ENCODE measurements around the gene HRH4.

The HRH4 gene

DNA sequence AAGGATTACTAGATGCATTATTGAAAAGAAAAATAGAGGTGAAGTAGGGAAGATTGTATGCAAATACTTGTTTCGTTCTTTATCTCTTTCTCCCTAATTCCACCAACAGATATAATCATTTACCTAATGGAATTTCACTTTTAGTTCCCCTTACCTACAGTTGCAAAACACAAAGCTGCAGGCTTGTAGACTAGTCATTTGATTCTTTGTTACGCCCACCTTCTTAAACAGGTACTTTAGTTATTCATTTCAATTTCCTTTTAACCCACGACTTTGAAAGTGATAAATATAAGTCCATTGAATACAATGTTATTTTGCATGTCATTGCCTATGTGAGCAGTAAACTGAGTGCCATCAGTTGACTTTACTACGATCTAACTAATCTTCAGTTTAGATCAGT, 3.9 kb upstream of the HRH4 start:
- no peaks in the 10 kb centered on the region for H3K79me1 ChIP-seq (ENCODE audit: low read length)
- no peak overlapping the region for H4K5ac ChIP-seq (ENCODE audit: low read length)
- H3K79me2 ChIP-seq (ENCODE audit: control insufficient read depth, insufficient read depth, low read length), result no peaks in the 10 kb centered on the region
- H2BK5ac ChIP-seq (ENCODE audit: low read length), result no peak overlapping the region
- H2BK120ac ChIP-seq (ENCODE audit: low read depth, low read length), result no peak overlapping the region
- no peaks in the 10 kb centered on the region for H3K4me1 ChIP-seq (ENCODE audit: control insufficient read depth, low read depth, low read length)
- H3K27me3 ChIP-seq (ENCODE audit: insufficient read depth, low read length, poor library complexity), result no peaks in the 10 kb centered on the region
- no peak overlapping the region for H3K4me2 ChIP-seq (ENCODE audit: low read length)
- no peak overlapping the region for H2BK15ac ChIP-seq (replicated peaks; ENCODE audit: low read depth)
- no peaks in the 10 kb centered on the region for H3K36me3 ChIP-seq (ENCODE audit: control insufficient read depth, insufficient read depth, low read length)
- H3K9ac ChIP-seq (ENCODE audit: low read length), result no peak overlapping the region
- no peak overlapping the region for H3K18ac ChIP-seq (ENCODE audit: low read length)
- no CpG with 5 or more reads among the region's 4 CpGs for WGBS (ENCODE audit: extremely low coverage, insufficient coverage, low lambda C conversion rate)
- no peak overlapping the region for H4K8ac ChIP-seq (ENCODE audit: low read depth, low read length)
- H3K4me3 ChIP-seq (ENCODE audit: low read length), result no peak overlapping the region
- no peak for DNase-seq
- no peak overlapping the region for H3K4ac ChIP-seq (ENCODE audit: low read depth, low read length)
- no peak overlapping the region for H3K27ac ChIP-seq (ENCODE audit: low read depth, low read length)
- H2AK5ac ChIP-seq (ENCODE audit: low read length), result no peak overlapping the region
- no peak overlapping the region for H3K23ac ChIP-seq (ENCODE audit: low read length)
- H3K56ac ChIP-seq (ENCODE audit: low read length), result no peak overlapping the region

DNA sequence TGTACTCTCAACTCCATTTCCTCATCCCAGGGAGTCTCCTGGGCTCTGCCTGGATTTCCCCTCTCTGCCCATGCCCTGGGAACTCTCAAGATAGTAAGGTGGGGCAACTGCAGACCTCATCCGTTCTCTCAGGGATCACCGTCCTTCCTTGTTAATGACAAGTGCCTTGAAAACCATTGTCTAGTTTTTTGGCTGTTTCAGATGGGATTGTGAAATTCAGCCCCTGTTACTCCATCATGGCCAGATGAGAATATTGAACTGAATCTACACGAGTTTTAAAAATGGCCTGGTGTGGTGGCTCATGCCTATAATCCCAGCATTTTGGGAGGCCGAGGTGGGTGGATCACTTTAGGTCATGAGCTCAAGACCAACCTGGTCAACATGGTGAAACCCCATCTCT, 665 bp upstream of the HRH4 start:
- no peak overlapping the region for H3K4ac ChIP-seq (ENCODE audit: low read depth, low read length)
- no CpG with 5 or more reads among the region's 4 CpGs for WGBS (ENCODE audit: extremely low coverage, insufficient coverage, low lambda C conversion rate)

DNA sequence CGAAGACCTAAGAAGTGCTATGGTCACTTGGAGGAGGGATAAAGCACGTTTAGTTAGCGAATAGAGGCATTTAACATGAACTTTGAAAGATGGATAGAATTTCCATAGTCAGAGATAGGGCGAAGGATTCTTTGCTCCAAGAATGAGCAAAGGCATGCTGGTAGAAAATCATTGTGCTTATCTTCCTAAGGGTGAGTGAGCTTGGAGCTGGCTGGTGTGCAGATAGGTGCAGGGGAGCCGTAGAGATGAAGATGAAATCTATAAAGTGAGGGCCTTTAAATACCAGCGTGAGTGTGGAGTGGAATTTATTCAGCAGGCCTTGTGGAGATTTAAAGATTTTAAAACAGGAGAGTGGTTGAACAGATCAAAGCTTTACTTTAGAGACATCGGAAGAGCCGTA, 1.6 kb downstream of the HRH4 start:
- H3K79me1 ChIP-seq (ENCODE audit: low read length), result no peaks in the 10 kb centered on the region
- no peak overlapping the region for H3K27ac ChIP-seq (ENCODE audit: low read depth, low read length)
- no peaks in the 10 kb centered on the region for H3K4me1 ChIP-seq (ENCODE audit: control insufficient read depth, low read depth, low read length)
- no CpG with 5 or more reads among the region's 8 CpGs for WGBS (ENCODE audit: extremely low coverage, insufficient coverage, low lambda C conversion rate)
- H3K36me3 ChIP-seq (ENCODE audit: control insufficient read depth, insufficient read depth, low read length), result no peaks in the 10 kb centered on the region
- H3K23ac ChIP-seq (ENCODE audit: low read length), result no peak overlapping the region
- no peak overlapping the region for H2BK120ac ChIP-seq (ENCODE audit: low read depth, low read length)
- H3K4ac ChIP-seq (ENCODE audit: low read depth, low read length), result no peak overlapping the region
- no peak overlapping the region for H4K8ac ChIP-seq (ENCODE audit: low read depth, low read length)
- no peak overlapping the region for H3K9ac ChIP-seq (ENCODE audit: low read length)
- H2BK5ac ChIP-seq (ENCODE audit: low read length), result no peak overlapping the region
- no peak overlapping the region for H4K5ac ChIP-seq (ENCODE audit: low read length)
- DNase-seq, result no peak
- no peaks in the 10 kb centered on the region for H3K79me2 ChIP-seq (ENCODE audit: control insufficient read depth, insufficient read depth, low read length)
- no peak overlapping the region for H3K18ac ChIP-seq (ENCODE audit: low read length)
- no peak overlapping the region for H3K4me2 ChIP-seq (ENCODE audit: low read length)
- no peak overlapping the region for H2AK5ac ChIP-seq (ENCODE audit: low read length)
- no peak overlapping the region for H2BK15ac ChIP-seq (replicated peaks; ENCODE audit: low read depth)
- no peak overlapping the region for H3K4me3 ChIP-seq (ENCODE audit: low read length)
- H3K56ac ChIP-seq (ENCODE audit: low read length), result no peak overlapping the region
- no peaks in the 10 kb centered on the region for H3K27me3 ChIP-seq (ENCODE audit: insufficient read depth, low read length, poor library complexity)

More for the DNA sequence above, 665 bp upstream of the HRH4 start:
- H2BK15ac ChIP-seq (replicated peaks; ENCODE audit: low read depth), result no peak overlapping the region
- H3K79me2 ChIP-seq (ENCODE audit: control insufficient read depth, insufficient read depth, low read length), result no peaks in the 10 kb centered on the region
- no peak overlapping the region for H3K56ac ChIP-seq (ENCODE audit: low read length)
- H3K4me2 ChIP-seq (ENCODE audit: low read length), result no peak overlapping the region
- no peak overlapping the region for H4K5ac ChIP-seq (ENCODE audit: low read length)
- H3K4me3 ChIP-seq (ENCODE audit: low read length), result no peak overlapping the region
- no peak overlapping the region for H2BK120ac ChIP-seq (ENCODE audit: low read depth, low read length)
- H3K23ac ChIP-seq (ENCODE audit: low read length), result no peak overlapping the region
- no peak overlapping the region for H2AK5ac ChIP-seq (ENCODE audit: low read length)
- H3K27ac ChIP-seq (ENCODE audit: low read depth, low read length), result no peak overlapping the region
- H3K4me1 ChIP-seq (ENCODE audit: control insufficient read depth, low read depth, low read length), result no peaks in the 10 kb centered on the region
- H2BK5ac ChIP-seq (ENCODE audit: low read length), result no peak overlapping the region
- no peaks in the 10 kb centered on the region for H3K36me3 ChIP-seq (ENCODE audit: control insufficient read depth, insufficient read depth, low read length)
- no peak overlapping the region for H3K18ac ChIP-seq (ENCODE audit: low read length)
- H4K8ac ChIP-seq (ENCODE audit: low read depth, low read length), result no peak overlapping the region
- H3K9ac ChIP-seq (ENCODE audit: low read length), result no peak overlapping the region
- H3K79me1 ChIP-seq (ENCODE audit: low read length), result no peaks in the 10 kb centered on the region
- no peak for DNase-seq
- no peaks in the 10 kb centered on the region for H3K27me3 ChIP-seq (ENCODE audit: insufficient read depth, low read length, poor library complexity)

DNA sequence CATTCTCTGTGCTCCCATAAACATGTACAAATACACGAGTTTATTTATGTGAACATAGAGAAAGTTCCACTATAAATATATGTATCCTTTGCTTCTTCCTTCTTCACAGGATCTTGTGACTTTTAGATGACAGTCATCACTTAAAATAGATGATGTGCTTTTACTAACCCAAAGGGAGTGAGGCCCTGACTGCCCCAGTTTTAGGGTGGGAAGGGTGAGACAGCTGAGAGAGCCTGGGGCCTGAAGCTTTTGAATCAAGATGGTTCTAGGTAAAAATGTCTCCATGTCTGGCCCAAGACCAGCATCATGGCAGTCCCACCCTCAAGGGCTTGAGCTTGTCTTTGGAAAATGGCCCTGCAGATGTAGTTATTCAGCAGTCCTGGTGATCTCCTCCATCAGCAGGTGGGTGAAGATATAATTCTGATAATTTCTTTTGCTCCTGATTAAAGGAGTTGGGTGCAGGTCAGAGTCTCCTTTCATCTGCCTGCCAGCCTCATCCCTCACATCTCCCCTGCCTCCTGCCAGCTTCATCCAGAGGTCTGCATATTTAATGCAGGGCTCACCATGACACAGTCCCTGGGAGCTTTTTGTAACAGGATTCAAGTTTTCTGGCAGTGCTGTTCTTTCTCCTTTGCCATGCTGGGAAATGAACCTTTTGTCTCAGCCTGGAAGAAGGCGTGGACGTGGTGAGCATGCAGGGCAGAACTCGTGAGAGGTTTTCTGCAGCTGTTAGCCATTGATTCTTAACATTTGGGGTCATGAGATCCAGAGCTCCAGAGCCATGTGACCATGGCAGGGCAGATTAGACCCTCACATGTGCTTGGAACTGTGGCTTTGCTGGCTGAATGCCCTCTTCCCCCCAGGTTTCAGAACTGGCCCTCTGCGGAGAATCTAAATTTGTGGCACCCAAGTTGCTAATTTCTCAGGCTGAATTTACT, 2.7 kb downstream of the HRH4 start:
- Histone ChIP-seq H3K56ac (ENCODE audit: low read length) (no peak overlapping the region), H3K36me3 (ENCODE audit: control insufficient read depth, insufficient read depth, low read length) (no peaks in the 10 kb centered on the region), H4K8ac (ENCODE audit: low read depth, low read length) (no peak overlapping the region), H3K4me2 (ENCODE audit: low read length) (no peak overlapping the region), H3K18ac (ENCODE audit: low read length) (no peak overlapping the region), H3K9ac (ENCODE audit: low read length) (no peak overlapping the region), H2BK15ac (replicated peaks; ENCODE audit: low read depth) (no peak overlapping the region), H3K27me3 (ENCODE audit: insufficient read depth, low read length, poor library complexity) (no peaks in the 10 kb centered on the region), H3K27ac (ENCODE audit: low read depth, low read length) (no peak overlapping the region), H3K23ac (ENCODE audit: low read length) (no peak overlapping the region), H2BK5ac (ENCODE audit: low read length) (no peak overlapping the region), H4K5ac (ENCODE audit: low read length) (no peak overlapping the region), H3K4ac (ENCODE audit: low read depth, low read length) (no peak overlapping the region), H3K4me1 (ENCODE audit: control insufficient read depth, low read depth, low read length) (no peaks in the 10 kb centered on the region), H2BK120ac (ENCODE audit: low read depth, low read length) (no peak overlapping the region), H3K4me3 (ENCODE audit: low read length) (no peak overlapping the region), H3K79me2 (ENCODE audit: control insufficient read depth, insufficient read depth, low read length) (no peaks in the 10 kb centered on the region), H2AK5ac (ENCODE audit: low read length) (no peak overlapping the region), H3K79me1 (ENCODE audit: low read length) (no peaks in the 10 kb centered on the region)
- no peak for DNase-seq
- WGBS (ENCODE audit: extremely low coverage, insufficient coverage, low lambda C conversion rate), result no CpG with 5 or more reads among the region's 5 CpGs

DNA sequence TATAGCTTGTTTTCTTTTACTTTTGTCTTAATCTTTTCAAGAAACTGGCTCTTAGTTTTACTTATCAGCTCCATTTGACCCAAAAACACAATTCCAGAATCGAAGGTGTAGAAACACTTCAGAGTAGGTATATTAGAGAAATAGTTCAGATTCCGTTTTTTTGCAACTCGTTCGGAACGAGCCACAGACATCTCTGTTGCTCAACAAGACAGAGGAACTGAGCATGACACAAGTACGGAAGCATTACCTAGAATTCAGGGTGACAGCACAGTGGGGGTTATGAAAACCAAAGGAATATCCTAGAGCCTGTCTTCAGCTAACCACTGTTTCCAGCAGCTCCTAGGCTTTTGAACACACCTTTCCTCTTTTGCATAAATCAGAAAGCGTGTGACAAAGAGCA, 5.0 kb downstream of the HRH4 start:
- H3K4ac ChIP-seq (ENCODE audit: low read depth, low read length), result no peak overlapping the region
- no peaks in the 10 kb centered on the region for H3K79me1 ChIP-seq (ENCODE audit: low read length)
- H3K23ac ChIP-seq (ENCODE audit: low read length), result no peak overlapping the region
- no peak overlapping the region for H3K9ac ChIP-seq (ENCODE audit: low read length)
- no peaks in the 10 kb centered on the region for H3K36me3 ChIP-seq (ENCODE audit: control insufficient read depth, insufficient read depth, low read length)
- H4K5ac ChIP-seq (ENCODE audit: low read length), result no peak overlapping the region
- H3K27me3 ChIP-seq (ENCODE audit: insufficient read depth, low read length, poor library complexity), result no peaks in the 10 kb centered on the region
- no peak overlapping the region for H2BK15ac ChIP-seq (replicated peaks; ENCODE audit: low read depth)
- no peak overlapping the region for H4K8ac ChIP-seq (ENCODE audit: low read depth, low read length)
- no peak overlapping the region for H3K4me3 ChIP-seq (ENCODE audit: low read length)
- no peak overlapping the region for H3K56ac ChIP-seq (ENCODE audit: low read length)
- H2BK5ac ChIP-seq (ENCODE audit: low read length), result no peak overlapping the region
- WGBS (ENCODE audit: extremely low coverage, insufficient coverage, low lambda C conversion rate), result no CpG with 5 or more reads among the region's 7 CpGs
- no peak overlapping the region for H3K4me2 ChIP-seq (ENCODE audit: low read length)
- no peak for DNase-seq
- H3K18ac ChIP-seq (ENCODE audit: low read length), result no peak overlapping the region
- no peak overlapping the region for H3K27ac ChIP-seq (ENCODE audit: low read depth, low read length)
- no peak overlapping the region for H2BK120ac ChIP-seq (ENCODE audit: low read depth, low read length)
- H3K4me1 ChIP-seq (ENCODE audit: control insufficient read depth, low read depth, low read length), result no peaks in the 10 kb centered on the region
- H3K79me2 ChIP-seq (ENCODE audit: control insufficient read depth, insufficient read depth, low read length), result no peaks in the 10 kb centered on the region
- no peak overlapping the region for H2AK5ac ChIP-seq (ENCODE audit: low read length)

DNA sequence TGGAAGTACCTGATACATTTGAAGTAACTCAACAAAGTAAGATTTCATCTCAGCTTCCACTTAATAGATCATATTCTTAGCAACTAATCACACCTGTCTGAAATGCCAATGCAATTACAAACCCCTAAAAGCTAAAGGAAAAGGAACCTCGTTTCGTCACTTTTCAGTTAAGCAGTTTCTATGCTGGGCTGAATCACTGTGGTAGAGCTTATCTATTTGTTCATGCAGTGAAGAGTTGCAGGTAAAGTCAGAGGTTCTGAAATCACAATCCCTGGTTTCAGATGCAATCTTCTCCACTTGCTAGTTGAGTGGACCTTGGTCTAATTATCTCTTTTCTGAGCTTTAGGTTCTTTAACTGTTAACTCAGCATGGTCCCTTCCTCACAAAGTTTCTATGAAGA, 6.3 kb downstream of the HRH4 start:
- no peak for DNase-seq
- Histone ChIP-seq H2BK5ac (ENCODE audit: low read length) (no peak overlapping the region), H3K27ac (ENCODE audit: low read depth, low read length) (no peak overlapping the region), H3K18ac (ENCODE audit: low read length) (no peak overlapping the region), H2BK15ac (replicated peaks; ENCODE audit: low read depth) (no peak overlapping the region), H3K79me1 (ENCODE audit: low read length) (no peaks in the 10 kb centered on the region), H3K23ac (ENCODE audit: low read length) (no peak overlapping the region), H3K4me3 (ENCODE audit: low read length) (no peak overlapping the region), H3K4me2 (ENCODE audit: low read length) (no peak overlapping the region), H4K8ac (ENCODE audit: low read depth, low read length) (no peak overlapping the region), H3K9ac (ENCODE audit: low read length) (no peak overlapping the region), H2BK120ac (ENCODE audit: low read depth, low read length) (no peak overlapping the region), H3K36me3 (ENCODE audit: control insufficient read depth, insufficient read depth, low read length) (no peaks in the 10 kb centered on the region), H3K79me2 (ENCODE audit: control insufficient read depth, insufficient read depth, low read length) (no peaks in the 10 kb centered on the region), H3K4me1 (ENCODE audit: control insufficient read depth, low read depth, low read length) (no peaks in the 10 kb centered on the region), H4K5ac (ENCODE audit: low read length) (no peak overlapping the region), H3K4ac (ENCODE audit: low read depth, low read length) (no peak overlapping the region), H3K56ac (ENCODE audit: low read length) (no peak overlapping the region), H3K27me3 (ENCODE audit: insufficient read depth, low read length, poor library complexity) (no peaks in the 10 kb centered on the region), H2AK5ac (ENCODE audit: low read length) (no peak overlapping the region)
- no CpG with 5 or more reads among the region's 2 CpGs for whole genome bisulfite sequencing (ENCODE audit: extremely low coverage, insufficient coverage, low lambda C conversion rate)

Measured in mesendoderm (in vitro differentiated cells).